Measurements from ENCODE around the gene KRTAP2-1. TPM values are rescaled to one million over a fixed set of nuclear protein-coding genes. Genes with fewer than 3 reads are reported as not detected.

Gene KRTAP2-1
- total and polyA plus RNA-seq, 2 of the 8 experiments (the other 6 are each of a cell fraction or from before 2014, with no cell fraction given) = not detected

DNA sequence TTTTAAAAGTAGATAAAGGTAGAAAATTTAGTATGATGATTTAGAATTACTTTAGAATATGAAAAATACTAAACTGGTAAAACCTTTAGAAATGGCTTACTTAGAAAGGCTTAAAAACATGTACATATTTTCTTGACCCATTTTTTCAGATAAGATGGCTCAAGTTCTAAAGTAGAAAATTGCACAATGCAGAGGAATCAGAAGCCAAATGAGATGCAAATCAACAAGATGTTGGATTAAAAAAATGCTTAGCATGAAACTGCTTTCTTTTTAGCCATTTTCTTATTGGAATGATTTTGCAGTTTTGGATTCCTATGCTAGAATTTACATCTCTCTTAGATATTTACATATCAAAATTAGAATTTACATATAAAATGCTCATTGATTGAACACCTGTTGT, 36.7 kb downstream of the KRTAP2-1 start:
- Histone ChIP-seq H2BK120ac (replicated peaks; ENCODE audit: low read depth, low read length) (no peak overlapping the region), H4K5ac (ENCODE audit: insufficient read length, low read depth, low read length) (no peak overlapping the region), H2AK5ac (ENCODE audit: low read depth, low read length) (no peak overlapping the region), H3K23ac (ENCODE audit: insufficient read length) (no peak overlapping the region), H3K14ac (ENCODE audit: insufficient read length) (no peak overlapping the region), H3K4me1 (replicated peaks in 1 of 4; ENCODE audit: control insufficient read depth in 3 of 4, insufficient read depth in 4 of 4, low read length in 3 of 4) (peaks cover 0 to 10% (median 6%) of the 10 kb centered on the region in 4 experiments; a peak in 6 of 7 replicates), H3K36me3 (ENCODE audit: control insufficient read depth in 2 of 4, insufficient read depth in 4 of 4, low read length in 3 of 4) (no peaks in the 10 kb centered on the region), H2AFZ (ENCODE audit: low read length) (no peak overlapping the region), H3K27ac (ENCODE audit: low read depth, low read length) (no peak overlapping the region), H3K4me2 (ENCODE audit: insufficient read depth in 1 of 2, low read depth in 2 of 2, low read length in 2 of 2) (no peak overlapping the region), H2BK12ac (ENCODE audit: low read depth, low read length) (no peak overlapping the region), H2BK5ac (ENCODE audit: low read depth, low read length) (no peak overlapping the region), H3K9me3 (ENCODE audit: insufficient read depth in 2 of 2, low read depth in 1 of 2, low read length in 1 of 2) (no peaks in the 10 kb centered on the region), H2BK20ac (ENCODE audit: low read length) (no peak overlapping the region), H3K79me2 (ENCODE audit: control insufficient read depth in 1 of 2, insufficient read depth in 2 of 2, low read length in 2 of 2) (no peaks in the 10 kb centered on the region), H3K9ac (replicated peaks in 1 of 4; ENCODE audit: extremely low read depth in 1 of 4, low read depth in 3 of 4, low read length in 3 of 4) (no peak overlapping the region), H4K20me1 (replicated peaks in 1 of 2; ENCODE audit: control insufficient read depth in 1 of 2, insufficient read depth in 2 of 2, low read length in 2 of 2) (no peaks in the 10 kb centered on the region), H4K8ac (ENCODE audit: extremely low read depth, insufficient read depth, low read length) (no peak overlapping the region), H3K79me1 (ENCODE audit: low read depth, low read length) (no peaks in the 10 kb centered on the region), H3K4ac (replicated peaks; ENCODE audit: insufficient read length, low read depth, low read length) (no peak overlapping the region), H4K91ac (replicated peaks; ENCODE audit: insufficient read length, low read length) (no peak overlapping the region), H3K4me3 (ENCODE audit: extremely low read depth in 1 of 4, insufficient read depth in 2 of 4, low read depth in 3 of 4, low read length in 4 of 4) (no peak overlapping the region), H3K23me2 (ENCODE audit: low read depth, low read length) (no peaks in the 10 kb centered on the region), H3K18ac (ENCODE audit: extremely low read depth, low read length) (no peak overlapping the region), H3K56ac (replicated peaks; ENCODE audit: insufficient read length, low read depth, low read length) (no peak overlapping the region), H3K27me3 (replicated peaks in 1 of 4; ENCODE audit: control insufficient read depth in 3 of 4, extremely low read depth in 1 of 4, insufficient read depth in 3 of 4, low read length in 3 of 4) (no peaks in the 10 kb centered on the region), H2BK15ac (ENCODE audit: low read length) (no peak overlapping the region)
- TF ChIP-seq CTBP2 (IDR thresholded peaks at IDR 0.05; ENCODE audit: borderline replicate concordance, insufficient read depth, insufficient read length, low read length) = no peak
- TF ChIP-seq SAP30 (IDR thresholded peaks at IDR 0.05; ENCODE audit: insufficient read depth, insufficient replicate concordance, low read length) = no peak
- TF ChIP-seq SP4 (IDR thresholded peaks at IDR 0.05; ENCODE audit: low read length) = no peak
- TF ChIP-seq RFX5 (IDR thresholded peaks at IDR 0.05; ENCODE audit: borderline replicate concordance, low read depth, low read length) = no peak
- TF ChIP-seq, protein P1, sequence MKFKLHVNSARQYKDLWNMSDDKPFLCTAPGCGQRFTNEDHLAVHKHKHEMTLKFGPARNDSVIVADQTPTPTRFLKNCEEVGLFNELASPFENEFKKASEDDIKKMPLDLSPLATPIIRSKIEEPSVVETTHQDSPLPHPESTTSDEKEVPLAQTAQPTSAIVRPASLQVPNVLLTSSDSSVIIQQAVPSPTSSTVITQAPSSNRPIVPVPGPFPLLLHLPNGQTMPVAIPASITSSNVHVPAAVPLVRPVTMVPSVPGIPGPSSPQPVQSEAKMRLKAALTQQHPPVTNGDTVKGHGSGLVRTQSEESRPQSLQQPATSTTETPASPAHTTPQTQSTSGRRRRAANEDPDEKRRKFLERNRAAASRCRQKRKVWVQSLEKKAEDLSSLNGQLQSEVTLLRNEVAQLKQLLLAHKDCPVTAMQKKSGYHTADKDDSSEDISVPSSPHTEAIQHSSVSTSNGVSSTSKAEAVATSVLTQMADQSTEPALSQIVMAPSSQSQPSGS (IDR thresholded peaks at IDR 0.05; ENCODE audit: low read length) = no peak
- DNase-seq (ENCODE audit: low read depth in 1 of 2, low spot score in 2 of 2) = no peak
- FAIRE-seq = no peak
- ChIA-PET CTCF (ENCODE audit: partially characterized antibody) (no interaction called here), POLR2A (ENCODE audit: partially characterized antibody) (no interaction called here)

All from H1 (cell line).